Measurements from ENCODE around the gene ROR2. TPM values are rescaled to one million over a fixed set of nuclear protein-coding genes. Genes with fewer than 3 reads are reported as not detected.
"Not testable (repeated sequence)": the region's sequence is repeated elsewhere in the genome, so short reads cannot be mapped to it uniquely, and the experiment has no call there.

Gene ROR2
- total RNA-seq, 1 experiment from 2014 or later, result not detected

- no peak for DNase-seq (ENCODE audit: low spot score)
Measured at GRCh38 chr9:91924090-91924489, 25.9 kb downstream of the ROR2 start.

GRCh38 chr9:91923145-91923544, 26.9 kb downstream of the ROR2 start:
- no peak for DNase-seq (ENCODE audit: low spot score)

GRCh38 chr9:91921371-91921770, 28.7 kb downstream of the ROR2 start:
- DNase-seq (ENCODE audit: low spot score), result no peak

- no peak for DNase-seq (ENCODE audit: low spot score)
Measured at GRCh38 chr9:91920630-91921350, 29.2 kb downstream of the ROR2 start.

- no peak for DNase-seq (ENCODE audit: low spot score)
Measured at GRCh38 chr9:91919621-91920020, 30.4 kb downstream of the ROR2 start.

- no peak for DNase-seq (ENCODE audit: low spot score)
Measured at GRCh38 chr9:91917436-91917835, 32.6 kb downstream of the ROR2 start.

GRCh38 chr9:91915524-91916263, 34.3 kb downstream of the ROR2 start:
- no peak for DNase-seq (ENCODE audit: low spot score)

- no peak for DNase-seq (ENCODE audit: low spot score)
Measured at GRCh38 chr9:91914937-91915336, 35.1 kb downstream of the ROR2 start.

GRCh38 chr9:91914404-91914803, 35.6 kb downstream of the ROR2 start:
- DNase-seq (ENCODE audit: low spot score), result no peak

GRCh38 chr9:91913986-91914385, 36.0 kb downstream of the ROR2 start:
- no peak for DNase-seq (ENCODE audit: low spot score)

- no peak for DNase-seq (ENCODE audit: low spot score)
Measured at GRCh38 chr9:91913096-91913495, 36.9 kb downstream of the ROR2 start.

- no peak for DNase-seq (ENCODE audit: low spot score)
Measured at GRCh38 chr9:91911657-91912056, 38.4 kb downstream of the ROR2 start.

- not testable (repeated sequence) for DNase-seq (ENCODE audit: low spot score)
Measured at GRCh38 chr9:91909256-91909655, 40.8 kb downstream of the ROR2 start.

- peak; percentile 15 for DNase-seq (ENCODE audit: low spot score)
Measured at GRCh38 chr9:91908746-91909145, 41.3 kb downstream of the ROR2 start.

GRCh38 chr9:91908293-91908623, 41.8 kb downstream of the ROR2 start:
- DNase-seq (ENCODE audit: low spot score), result no peak

- no peak for DNase-seq (ENCODE audit: low spot score)
Measured at GRCh38 chr9:91907484-91908292, 42.3 kb downstream of the ROR2 start.

- DNase-seq (ENCODE audit: low spot score), result peak; percentile 19
Measured at GRCh38 chr9:91905991-91906469, 44.0 kb downstream of the ROR2 start.

- no peak for DNase-seq (ENCODE audit: low spot score)
Measured at GRCh38 chr9:91905237-91905650, 44.8 kb downstream of the ROR2 start.

GRCh38 chr9:91904588-91905236, 45.3 kb downstream of the ROR2 start:
- DNase-seq (ENCODE audit: low spot score), result no peak

GRCh38 chr9:91903126-91903911, 46.7 kb downstream of the ROR2 start:
- DNase-seq (ENCODE audit: low spot score), result no peak

- DNase-seq (ENCODE audit: low spot score), result no peak
Measured at GRCh38 chr9:91902475-91903125, 47.4 kb downstream of the ROR2 start.

All from A172 (cell line).